Endometrium (tissue), 2 donors: ENCODE measurements around the gene KMT2A.
A peak's percentile ranks its signal among the peaks of the same experiment; 100 is the strongest.
"Not testable (repeated sequence)": the region's sequence is repeated elsewhere in the genome, so short reads cannot be mapped to it uniquely, and the experiment has no call there.

Experiments
- FAIRE-seq: peaks from 2 replicates; lab custom pipeline; 2012; peaks lifted over from hg19 to GRCh38; lab: Jason Lieb, UNC
- donor health status: control.
- donor health status: control.

The KMT2A gene

GRCh38 chr11:118435893-118436624 is at the start of gene KMT2A:
Gene KMT2A (plus strand): TSS chr11:118436492. CDS start chr11:118436513, 21 bp downstream.
- FAIRE-seq = no peak

GRCh38 chr11:118396097-118396501 is 40.2 kb upstream of the KMT2A start:
- no peak for FAIRE-seq

GRCh38 chr11:118397448-118397847 is 38.8 kb upstream of the KMT2A start:
- no peak for FAIRE-seq

GRCh38 chr11:118398791-118399559 is 37.3 kb upstream of the KMT2A start:
- no peak for FAIRE-seq

- peak; percentile 18 for FAIRE-seq
These were observed 35.0 kb upstream of the KMT2A start, which contains the start of gene ATP5MG for GRCh38 chr11:118401151-118401879. Gene ATP5MG (plus strand): TSS chr11:118401606. CDS start chr11:118401666, 60 bp downstream.

GRCh38 chr11:118401880-118402590 is 34.3 kb upstream of the KMT2A start:
- no peak for FAIRE-seq

- FAIRE-seq = not testable (repeated sequence)
These were observed 33.7 kb upstream of the KMT2A start for GRCh38 chr11:118402594-118402993.

GRCh38 chr11:118406599-118407166 is 29.6 kb upstream of the KMT2A start:
- no peak for FAIRE-seq

- FAIRE-seq = no peak
These were observed 26.1 kb upstream of the KMT2A start for GRCh38 chr11:118410055-118410745.

GRCh38 chr11:118411530-118411929 is 24.8 kb upstream of the KMT2A start:
- FAIRE-seq = no peak

- no peak for FAIRE-seq
These were observed 23.4 kb upstream of the KMT2A start for GRCh38 chr11:118412921-118413320.

GRCh38 chr11:118415062-118415738 is 21.1 kb upstream of the KMT2A start:
- no peak for FAIRE-seq

- FAIRE-seq = no peak
These were observed 20.6 kb upstream of the KMT2A start for GRCh38 chr11:118415739-118416068.

GRCh38 chr11:118416900-118417299 is 19.4 kb upstream of the KMT2A start:
- not testable (repeated sequence) for FAIRE-seq

- no peak for FAIRE-seq
These were observed 18.5 kb upstream of the KMT2A start for GRCh38 chr11:118417801-118418200.

- FAIRE-seq = no peak
These were observed 17.5 kb upstream of the KMT2A start for GRCh38 chr11:118418766-118419165.

GRCh38 chr11:118427707-118428106 is 8.6 kb upstream of the KMT2A start:
- FAIRE-seq = no peak

GRCh38 chr11:118430956-118431355 is 5.3 kb upstream of the KMT2A start:
- FAIRE-seq = no peak

GRCh38 chr11:118434123-118434552 is 2.2 kb upstream of the KMT2A start:
- FAIRE-seq = no peak

- no peak for FAIRE-seq
These were observed 1.6 kb upstream of the KMT2A start for GRCh38 chr11:118434553-118435289.
